ENCODE results near the gene CSNK1D. TPM values are rescaled to one million over a fixed set of nuclear protein-coding genes. Genes with fewer than 3 reads are reported as not detected.

CSNK1D gene
- total and polyA plus RNA-seq, 9 donors, result 46.0 to 160 (median 121) TPM

DNA sequence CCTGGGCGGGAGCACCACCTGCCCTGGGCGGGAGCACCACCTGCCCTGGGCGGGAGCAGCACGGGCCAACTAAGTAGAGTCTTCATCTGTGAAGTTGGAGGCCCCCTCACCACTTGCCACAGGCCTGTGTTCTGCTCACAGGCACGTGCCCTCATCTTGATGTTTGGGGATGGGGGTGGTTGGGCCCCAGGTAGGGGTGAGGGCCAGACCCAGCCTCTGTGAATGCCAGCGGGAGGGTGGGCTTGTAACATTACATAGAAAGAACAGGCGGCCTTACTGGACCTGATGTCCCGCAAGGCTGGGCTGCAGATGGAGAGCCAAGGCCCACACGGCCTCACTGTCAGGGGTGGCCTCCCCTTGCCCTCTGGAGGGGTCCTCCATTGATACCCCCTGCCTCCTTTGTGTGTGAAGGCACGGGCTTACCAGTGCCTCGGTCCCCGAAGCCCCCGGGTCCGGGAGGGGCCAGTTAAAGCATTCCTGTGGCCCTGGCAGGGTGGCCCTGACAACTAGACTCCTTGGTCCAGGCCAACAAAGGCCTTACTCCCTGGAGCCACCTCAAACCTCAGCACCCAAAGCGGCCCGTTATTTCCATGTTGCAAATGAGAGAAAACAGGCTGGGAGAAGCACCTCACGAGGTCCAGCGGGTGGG is 45.7 kb downstream of the CSNK1D start:
- intact Hi-C loops (cut with DNase I), result no loop called here
- no peaks in the 10 kb centered on the region for H3K9me3 ChIP-seq
- no peaks in the 10 kb centered on the region for H3K36me3 ChIP-seq
- H3K27me3 ChIP-seq, result no peaks in the 10 kb centered on the region
- H3K4me3 ChIP-seq, result no peak overlapping the region
- H3K4me1 ChIP-seq (ENCODE audit: insufficient read depth), result peaks cover 14% of the 10 kb centered on the region
- TF ChIP-seq POLR2A (IDR thresholded peaks at IDR 0.05) (no peak), EP300 (IDR thresholded peaks at IDR 0.05) (no peak)
- TF ChIP-seq, protein P1, sequence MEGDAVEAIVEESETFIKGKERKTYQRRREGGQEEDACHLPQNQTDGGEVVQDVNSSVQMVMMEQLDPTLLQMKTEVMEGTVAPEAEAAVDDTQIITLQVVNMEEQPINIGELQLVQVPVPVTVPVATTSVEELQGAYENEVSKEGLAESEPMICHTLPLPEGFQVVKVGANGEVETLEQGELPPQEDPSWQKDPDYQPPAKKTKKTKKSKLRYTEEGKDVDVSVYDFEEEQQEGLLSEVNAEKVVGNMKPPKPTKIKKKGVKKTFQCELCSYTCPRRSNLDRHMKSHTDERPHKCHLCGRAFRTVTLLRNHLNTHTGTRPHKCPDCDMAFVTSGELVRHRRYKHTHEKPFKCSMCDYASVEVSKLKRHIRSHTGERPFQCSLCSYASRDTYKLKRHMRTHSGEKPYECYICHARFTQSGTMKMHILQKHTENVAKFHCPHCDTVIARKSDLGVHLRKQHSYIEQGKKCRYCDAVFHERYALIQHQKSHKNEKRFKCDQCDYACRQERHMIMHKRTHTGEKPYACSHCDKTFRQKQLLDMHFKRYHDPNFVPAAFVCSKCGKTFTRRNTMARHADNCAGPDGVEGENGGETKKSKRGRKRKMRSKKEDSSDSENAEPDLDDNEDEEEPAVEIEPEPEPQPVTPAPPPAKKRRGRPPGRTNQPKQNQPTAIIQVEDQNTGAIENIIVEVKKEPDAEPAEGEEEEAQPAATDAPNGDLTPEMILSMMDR (IDR thresholded peaks at IDR 0.05), result no peak
- WGBS, 3 donors, result 79 to 87% (median 79%) methylated on average over 16 to 18 of the region's 18 CpGs
- H3K27ac ChIP-seq, result peak overlapping the region in 1 of 2 donors; percentile 4
- no peak for DNase-seq

DNA sequence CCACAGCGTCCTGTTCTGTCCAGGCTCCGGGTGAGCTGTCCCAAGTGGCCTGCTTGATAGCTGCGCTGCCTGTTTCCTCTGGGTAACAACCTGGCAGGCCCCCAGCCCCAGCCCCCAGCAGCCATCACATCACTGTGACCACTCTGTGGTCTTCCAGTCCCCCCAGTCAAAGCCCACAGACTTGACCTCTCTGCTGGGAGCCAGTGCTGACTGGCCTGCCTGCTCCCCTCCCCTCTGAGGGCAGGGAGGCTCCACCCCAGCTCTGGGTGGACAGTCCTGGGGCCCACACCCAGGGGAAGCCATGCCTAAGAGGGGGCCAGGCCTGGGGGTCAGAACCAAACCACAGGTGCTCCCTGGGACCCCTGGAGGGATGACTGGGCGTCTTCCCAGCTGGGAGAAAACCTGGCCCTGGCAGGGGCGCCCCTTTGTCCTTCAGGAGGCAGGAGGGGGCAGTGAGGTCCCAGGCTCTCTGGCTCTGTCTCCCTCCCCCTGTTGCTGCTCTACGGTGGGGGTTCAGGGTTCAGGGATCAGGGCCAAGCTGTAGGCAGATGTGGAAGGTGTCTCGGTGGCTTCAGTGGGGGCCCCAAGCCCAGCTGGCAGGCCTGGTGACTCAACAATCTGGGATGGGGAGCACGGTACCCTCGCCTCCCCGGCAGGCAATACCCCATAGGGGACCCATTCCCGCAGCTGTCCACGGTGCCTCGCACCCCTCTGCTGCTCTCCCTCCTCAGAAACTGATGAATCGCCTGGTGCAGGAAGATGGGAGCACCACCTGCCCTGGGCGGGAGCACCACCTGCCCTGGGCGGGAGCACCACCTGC is 46.5 kb downstream of the CSNK1D start:
- WGBS, 3 donors, result 82 to 86% (median 85%) methylated on average over 16 of the region's 16 CpGs
- H3K4me3 ChIP-seq, result no peak overlapping the region
- H3K27ac ChIP-seq, result peak overlapping the region in 1 of 2 donors; percentile 4
- H3K9me3 ChIP-seq, result no peaks in the 10 kb centered on the region
- no peaks in the 10 kb centered on the region for H3K36me3 ChIP-seq
- peaks cover 12% of the 10 kb centered on the region for H3K4me1 ChIP-seq (ENCODE audit: insufficient read depth)
- no peaks in the 10 kb centered on the region for H3K27me3 ChIP-seq
- TF ChIP-seq, protein P1 (IDR thresholded peaks at IDR 0.05), result no peak
- TF ChIP-seq POLR2A (IDR thresholded peaks at IDR 0.05) (no peak), EP300 (IDR thresholded peaks at IDR 0.05) (no peak)
- intact Hi-C loops (cut with DNase I), result no loop called here
- peak in 1 of 5 donors; percentile 8 for DNase-seq

DNA sequence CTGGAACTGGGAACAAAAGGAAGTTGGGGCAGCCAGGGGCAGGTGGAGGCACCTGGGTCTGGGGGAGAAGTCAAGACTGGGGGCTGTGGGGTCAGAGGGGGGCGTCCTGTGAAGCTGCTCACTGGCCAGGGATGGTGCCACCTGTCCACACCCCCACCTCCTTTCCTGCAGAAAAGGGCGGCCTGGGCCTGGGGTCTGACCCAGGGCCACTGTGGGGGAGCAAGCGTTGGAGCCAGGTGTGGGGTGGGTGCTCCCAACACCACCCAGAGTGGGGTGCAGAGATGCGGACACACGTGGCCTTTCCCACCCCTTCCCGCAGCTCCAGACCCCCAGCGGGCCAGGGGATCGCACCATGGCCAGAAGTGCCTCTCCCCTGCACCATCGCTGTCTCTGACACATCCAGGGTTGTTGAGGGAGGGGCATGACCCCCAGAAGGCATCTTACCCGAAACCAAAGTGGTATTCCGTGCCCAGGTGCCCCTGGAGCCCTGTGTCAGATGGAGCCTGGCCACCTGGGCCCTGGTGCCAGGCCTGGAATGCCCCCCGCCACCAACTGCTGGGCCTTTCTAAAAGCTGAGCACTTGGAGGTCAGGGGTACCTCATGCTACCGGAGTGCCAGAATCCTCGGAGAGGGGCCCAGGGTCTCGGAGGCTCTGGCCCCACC is 47.2 kb downstream of the CSNK1D start:
- 82 to 88% (median 86%) methylated on average over 14 to 15 of the region's 15 CpGs for WGBS, 3 donors
- TF ChIP-seq EP300 (IDR thresholded peaks at IDR 0.05) (no peak), POLR2A (IDR thresholded peaks at IDR 0.05) (no peak)
- TF ChIP-seq, protein P1 (IDR thresholded peaks at IDR 0.05), result no peak
- peak in 1 of 5 donors; percentile 8 for DNase-seq

DNA sequence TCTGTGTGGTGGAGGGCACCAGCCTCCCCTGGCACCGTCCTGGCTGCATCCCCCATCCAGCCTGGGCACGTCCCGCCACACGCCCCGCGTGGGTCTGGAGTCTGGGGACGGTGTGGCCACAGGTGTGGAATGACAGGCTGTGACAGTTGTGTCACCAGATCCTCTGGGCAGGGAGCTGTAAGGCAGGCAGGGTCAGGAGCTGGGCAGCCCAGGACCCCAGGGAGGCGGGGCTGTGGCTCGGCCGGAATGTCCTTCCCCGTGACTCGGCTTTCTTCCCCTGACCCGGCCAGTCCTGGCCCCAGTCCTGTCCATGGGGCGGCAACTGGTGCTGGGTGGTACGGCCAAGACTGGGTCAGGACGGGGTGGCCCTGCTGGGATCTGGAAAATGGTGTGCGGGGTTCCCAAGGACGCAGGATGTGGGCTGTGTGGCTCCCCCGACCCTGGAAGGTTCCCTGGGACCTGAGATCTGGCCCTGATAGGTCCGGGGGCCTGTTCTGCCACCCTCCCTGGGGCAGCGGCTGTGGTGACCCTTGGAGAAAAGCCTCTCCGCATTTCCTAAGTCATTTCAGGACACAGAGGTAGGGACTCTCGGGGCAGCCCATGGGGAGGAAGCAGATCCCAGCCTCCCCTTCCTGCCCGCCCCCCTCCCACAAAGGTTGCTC is 48.0 kb downstream of the CSNK1D start:
- Histone ChIP-seq H3K27me3 (no peaks in the 10 kb centered on the region), H3K36me3 (no peaks in the 10 kb centered on the region), H3K4me3 (no peak overlapping the region), H3K4me1 (ENCODE audit: insufficient read depth) (peaks cover 4% of the 10 kb centered on the region), H3K9me3 (no peaks in the 10 kb centered on the region), H3K27ac (no peak overlapping the region)
- 73 to 79% (median 77%) methylated on average over 24 of the region's 24 CpGs for WGBS, 3 donors
- intact Hi-C loops (cut with DNase I), result no loop called here
- TF ChIP-seq EP300 (IDR thresholded peaks at IDR 0.05), result no peak
- no peak for TF ChIP-seq POLR2A (IDR thresholded peaks at IDR 0.05)
- TF ChIP-seq, protein P1 (IDR thresholded peaks at IDR 0.05), result no peak
- DNase-seq, result peak in 1 of 5 donors; percentile 19

More for the DNA sequence above, 47.2 kb downstream of the CSNK1D start:
- intact Hi-C loops (cut with DNase I), result no loop called here
- no peak overlapping the region for H3K27ac ChIP-seq
- no peaks in the 10 kb centered on the region for H3K36me3 ChIP-seq
- no peaks in the 10 kb centered on the region for H3K27me3 ChIP-seq
- H3K4me3 ChIP-seq, result no peak overlapping the region
- no peaks in the 10 kb centered on the region for H3K9me3 ChIP-seq
- H3K4me1 ChIP-seq (ENCODE audit: insufficient read depth), result peaks cover 7% of the 10 kb centered on the region

Data from ovary (tissue), 9 donors.